ENCODE data around the gene TCF4. TPM values are rescaled to one million over a fixed set of nuclear protein-coding genes. Genes with fewer than 3 reads are reported as not detected.

The TCF4 gene
- total RNA-seq, 1 experiment from 2014 or later = 143 TPM

- TF ChIP-seq, protein P1, sequence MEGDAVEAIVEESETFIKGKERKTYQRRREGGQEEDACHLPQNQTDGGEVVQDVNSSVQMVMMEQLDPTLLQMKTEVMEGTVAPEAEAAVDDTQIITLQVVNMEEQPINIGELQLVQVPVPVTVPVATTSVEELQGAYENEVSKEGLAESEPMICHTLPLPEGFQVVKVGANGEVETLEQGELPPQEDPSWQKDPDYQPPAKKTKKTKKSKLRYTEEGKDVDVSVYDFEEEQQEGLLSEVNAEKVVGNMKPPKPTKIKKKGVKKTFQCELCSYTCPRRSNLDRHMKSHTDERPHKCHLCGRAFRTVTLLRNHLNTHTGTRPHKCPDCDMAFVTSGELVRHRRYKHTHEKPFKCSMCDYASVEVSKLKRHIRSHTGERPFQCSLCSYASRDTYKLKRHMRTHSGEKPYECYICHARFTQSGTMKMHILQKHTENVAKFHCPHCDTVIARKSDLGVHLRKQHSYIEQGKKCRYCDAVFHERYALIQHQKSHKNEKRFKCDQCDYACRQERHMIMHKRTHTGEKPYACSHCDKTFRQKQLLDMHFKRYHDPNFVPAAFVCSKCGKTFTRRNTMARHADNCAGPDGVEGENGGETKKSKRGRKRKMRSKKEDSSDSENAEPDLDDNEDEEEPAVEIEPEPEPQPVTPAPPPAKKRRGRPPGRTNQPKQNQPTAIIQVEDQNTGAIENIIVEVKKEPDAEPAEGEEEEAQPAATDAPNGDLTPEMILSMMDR (conservative IDR thresholded peaks at IDR 0.05; ENCODE audit: low read depth, low read length) = no peak
- Histone ChIP-seq H3K9me3 (ENCODE audit: low read depth, low read length, poor library complexity, severe bottlenecking) (no peaks in the 10 kb centered on the region), H3K27ac (ENCODE audit: low read depth, low read length, poor library complexity, severe bottlenecking) (no peak overlapping the region), H3K27me3 (replicated peaks; ENCODE audit: insufficient read depth, low read depth, low read length, poor library complexity) (peaks cover 5% of the 10 kb centered on the region), H3K36me3 (ENCODE audit: insufficient read depth, low read length, poor library complexity, severe bottlenecking) (no peaks in the 10 kb centered on the region), H3K4me3 (ENCODE audit: low read depth, low read length, poor library complexity, severe bottlenecking) (no peak overlapping the region), H3K4me1 (ENCODE audit: insufficient read depth, low read length, poor library complexity, severe bottlenecking) (no peaks in the 10 kb centered on the region)
- BruUV-seq (replicated peaks) = no TSS peak
- POLR2A ChIA-PET (ENCODE audit: low non-redundant PET) = no interaction called here
- intact Hi-C loops (cut with micrococcal nuclease; ENCODE audit: unreplicated experiment) = no loop called here
- no peak for DNase-seq (ENCODE audit: low spot score)
- CTCF ChIA-PET = no interaction called here
These were observed 408.2 kb downstream of the TCF4 start for GRCh38 chr18:55179835-55180234.

GRCh38 chr18:55179425-55179824, 408.6 kb downstream of the TCF4 start:
- no TSS peak for BruUV-seq (replicated peaks)
- no peak for DNase-seq (ENCODE audit: low spot score)

GRCh38 chr18:55173291-55173690, 414.7 kb downstream of the TCF4 start:
- H3K9me3 ChIP-seq (ENCODE audit: low read depth, low read length, poor library complexity, severe bottlenecking) = peaks cover 4% of the 10 kb centered on the region
- POLR2A ChIA-PET (ENCODE audit: low non-redundant PET) = no interaction called here
- CTCF ChIA-PET = no interaction called here
- DNase-seq (ENCODE audit: low spot score) = no peak
- H3K27ac ChIP-seq (ENCODE audit: low read depth, low read length, poor library complexity, severe bottlenecking) = no peak overlapping the region
- no peaks in the 10 kb centered on the region for H3K27me3 ChIP-seq (replicated peaks; ENCODE audit: insufficient read depth, low read depth, low read length, poor library complexity)
- no peaks in the 10 kb centered on the region for H3K36me3 ChIP-seq (ENCODE audit: insufficient read depth, low read length, poor library complexity, severe bottlenecking)
- BruUV-seq (replicated peaks) = no TSS peak
- no peak overlapping the region for H3K4me3 ChIP-seq (ENCODE audit: low read depth, low read length, poor library complexity, severe bottlenecking)
- H3K4me1 ChIP-seq (ENCODE audit: insufficient read depth, low read length, poor library complexity, severe bottlenecking) = no peaks in the 10 kb centered on the region
- no peak for TF ChIP-seq EZH2 (IDR thresholded peaks at IDR 0.05; ENCODE audit: borderline replicate concordance, low read depth, low read length, poor library complexity, severe bottlenecking)
- TF ChIP-seq, protein P1 (conservative IDR thresholded peaks at IDR 0.05; ENCODE audit: low read depth, low read length) = no peak
- intact Hi-C loops (cut with micrococcal nuclease; ENCODE audit: unreplicated experiment) = no loop called here

More at GRCh38 chr18:55179425-55179824, 408.6 kb downstream of the TCF4 start:
- Histone ChIP-seq H3K36me3 (ENCODE audit: insufficient read depth, low read length, poor library complexity, severe bottlenecking) (no peaks in the 10 kb centered on the region), H3K27me3 (replicated peaks; ENCODE audit: insufficient read depth, low read depth, low read length, poor library complexity) (peaks cover 5% of the 10 kb centered on the region), H3K9me3 (ENCODE audit: low read depth, low read length, poor library complexity, severe bottlenecking) (no peaks in the 10 kb centered on the region), H3K27ac (ENCODE audit: low read depth, low read length, poor library complexity, severe bottlenecking) (no peak overlapping the region), H3K4me3 (ENCODE audit: low read depth, low read length, poor library complexity, severe bottlenecking) (no peak overlapping the region), H3K4me1 (ENCODE audit: insufficient read depth, low read length, poor library complexity, severe bottlenecking) (no peaks in the 10 kb centered on the region)
- CTCF ChIA-PET = no interaction called here
- POLR2A ChIA-PET (ENCODE audit: low non-redundant PET) = no interaction called here
- TF ChIP-seq EZH2 (IDR thresholded peaks at IDR 0.05; ENCODE audit: borderline replicate concordance, low read depth, low read length, poor library complexity, severe bottlenecking) = no peak
- TF ChIP-seq, protein P1 (conservative IDR thresholded peaks at IDR 0.05; ENCODE audit: low read depth, low read length) = no peak
- intact Hi-C loops (cut with micrococcal nuclease; ENCODE audit: unreplicated experiment) = no loop called here

Small RNA genes lying within 50 kb of the gene (microRNA-seq; reads per million reads assigned to microRNA genes)
- not detected for gene MIR4529

Measured in A673 (cell line).